Measurements from ENCODE around the gene MRPL47.
"Not testable (repeated sequence)": the region's sequence is repeated elsewhere in the genome, so short reads cannot be mapped to it uniquely, and the experiment has no call there.

MRPL47 gene

DNA sequence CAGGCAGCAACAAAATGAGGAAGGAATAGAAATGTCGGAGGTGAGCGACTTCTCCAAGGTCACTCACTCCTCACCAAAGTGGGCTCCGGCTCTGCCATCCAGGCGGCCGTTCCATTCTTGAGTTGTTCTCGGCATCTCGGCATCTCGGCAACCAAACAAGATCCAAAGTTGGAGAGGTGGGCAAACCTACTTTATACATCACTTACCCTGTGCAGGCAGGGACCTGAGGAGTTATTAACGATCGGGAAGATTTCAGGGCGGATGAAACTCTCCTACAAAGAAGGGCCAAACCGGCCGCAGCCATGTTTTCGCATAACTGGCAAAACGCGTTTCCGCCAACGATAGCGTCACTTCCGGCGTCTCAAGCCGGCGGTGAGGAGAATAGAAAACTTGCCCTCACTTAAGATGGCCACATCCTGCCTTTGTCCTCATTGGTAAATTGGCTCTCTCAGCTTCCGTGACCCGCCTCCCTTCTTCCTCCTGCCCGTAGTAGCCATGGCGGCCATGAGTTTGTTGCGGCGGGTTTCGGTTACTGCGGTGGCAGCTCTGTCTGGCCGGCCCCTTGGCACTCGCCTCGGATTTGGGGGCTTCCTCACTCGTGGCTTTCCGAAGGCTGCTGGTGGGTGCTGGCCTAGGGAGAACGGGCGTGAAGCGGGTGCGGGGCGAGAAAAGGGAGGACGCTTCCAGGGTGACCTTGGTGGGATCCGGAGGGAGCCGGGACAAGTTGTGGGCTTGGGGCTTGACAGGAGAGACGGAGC is at the start of gene MRPL47, which contains the start of gene NDUFB5:
TSS of gene MRPL47 (minus strand) at position 318 of the 758 bp plus-strand sequence. CDS start at position 304, 14 bp downstream.
TSS of gene NDUFB5 (plus strand) at position 474 of the 758 bp plus-strand sequence. CDS start at position 496, 22 bp downstream.
- DNase-seq (ENCODE audit: low read depth), result peak; percentile 98

DNA sequence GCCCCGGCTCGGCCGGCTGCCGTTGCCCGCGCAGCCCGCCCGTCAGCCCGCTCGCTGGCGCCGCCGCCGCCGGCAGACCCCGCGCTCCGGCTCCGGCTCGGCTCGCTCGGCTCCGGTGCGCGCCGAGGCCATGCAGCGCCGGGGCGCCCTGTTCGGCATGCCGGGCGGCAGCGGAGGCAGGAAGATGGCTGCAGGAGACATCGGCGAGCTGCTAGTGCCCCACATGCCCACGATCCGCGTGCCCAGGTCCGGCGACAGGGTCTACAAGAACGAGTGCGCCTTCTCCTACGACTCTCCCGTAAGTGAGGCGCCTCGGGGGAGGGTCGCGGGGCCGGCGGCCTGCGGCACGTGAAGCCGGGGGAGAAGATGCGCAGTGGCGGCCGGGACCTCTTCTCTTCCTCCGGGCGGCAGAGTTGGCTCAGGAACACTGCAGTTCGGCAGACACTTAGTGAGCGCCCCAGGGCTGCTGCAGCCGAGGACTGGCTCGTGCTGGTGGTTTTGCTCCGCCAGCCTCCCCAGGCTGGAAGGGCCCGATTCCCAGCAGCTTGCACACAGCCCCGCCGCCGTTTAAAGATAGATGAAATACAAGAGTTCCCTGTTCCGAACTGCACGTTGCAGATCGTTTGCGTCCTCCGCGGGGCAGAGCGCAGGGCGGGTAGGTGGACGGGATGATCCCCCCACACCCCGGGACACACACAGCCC is 48.8 kb upstream of the MRPL47 start:
- peak; percentile 84 for DNase-seq (ENCODE audit: low read depth)

DNA sequence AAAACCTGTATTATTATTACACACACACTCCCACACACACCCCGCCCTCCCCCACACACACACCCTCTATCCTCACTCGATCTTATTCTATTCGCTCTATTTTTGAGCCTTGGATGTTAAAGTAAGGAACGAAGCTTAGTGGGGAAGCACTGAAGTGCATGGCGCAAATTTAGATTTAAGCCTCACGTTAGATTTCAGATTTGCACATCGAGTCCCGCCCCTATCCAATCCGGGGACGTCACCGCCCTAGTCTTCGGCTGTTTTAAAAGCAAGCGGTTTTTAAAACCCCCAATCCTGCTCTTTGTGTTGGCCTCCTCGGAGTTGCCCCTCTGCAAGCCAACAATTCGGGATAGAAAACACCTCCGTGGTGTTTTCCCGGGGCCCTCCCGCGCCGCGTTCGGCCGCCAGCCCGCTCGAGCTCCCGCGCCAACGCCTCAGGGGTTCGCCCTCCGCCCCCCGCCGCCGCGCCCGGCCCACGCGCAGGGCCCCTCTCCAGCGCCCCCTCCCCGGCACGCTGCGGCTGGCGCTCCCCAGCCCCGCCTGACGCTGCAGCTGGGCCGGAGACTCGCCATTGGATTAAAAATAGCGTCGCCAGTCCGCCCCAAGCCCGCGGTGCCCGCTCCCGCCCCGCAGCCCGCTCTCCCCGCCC is 48.1 kb upstream of the MRPL47 start, which contains the start of gene USP13:
TSS of gene USP13 (plus strand) at position 594 of the 649 bp plus-strand sequence. CDS start 186 bp downstream, outside the sequence.
- peak; percentile 88 for DNase-seq (ENCODE audit: low read depth)

DNA sequence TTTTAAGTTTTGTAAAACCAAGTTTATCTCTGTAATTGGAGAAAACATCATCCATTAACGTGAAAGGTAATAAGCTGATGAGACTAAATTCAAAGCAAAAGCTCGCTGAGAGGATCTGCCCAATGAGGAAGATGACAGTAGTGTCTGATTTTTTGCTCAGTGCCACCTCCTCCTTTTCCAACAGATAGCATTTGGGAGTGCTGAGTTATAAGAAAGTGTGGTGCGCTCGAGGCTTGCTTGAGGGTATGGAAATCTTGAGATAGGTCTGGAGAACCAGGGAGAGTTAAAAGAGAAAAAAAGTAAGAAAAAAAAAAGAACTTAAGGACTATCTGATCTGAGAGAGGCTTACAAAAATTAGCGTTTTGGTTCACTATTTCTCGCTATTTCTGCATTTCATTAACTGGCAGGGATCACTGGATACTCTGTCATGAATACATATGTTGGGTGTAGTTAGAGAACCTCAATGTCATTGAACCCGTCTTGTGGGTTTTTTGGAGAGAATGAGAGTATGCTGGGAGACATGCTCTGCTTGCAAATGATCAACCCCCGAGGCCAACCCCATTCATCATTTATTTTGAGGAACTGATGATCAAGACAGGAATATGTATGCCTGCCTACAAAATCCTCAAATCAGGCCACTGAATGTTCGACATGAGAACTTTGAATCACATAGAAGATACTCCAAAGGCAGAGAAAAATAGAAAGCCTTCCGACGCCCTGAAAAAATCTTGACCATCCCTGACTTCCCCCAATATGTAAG is 47.4 kb upstream of the MRPL47 start:
- DNase-seq (ENCODE audit: low read depth), result no peak

DNA sequence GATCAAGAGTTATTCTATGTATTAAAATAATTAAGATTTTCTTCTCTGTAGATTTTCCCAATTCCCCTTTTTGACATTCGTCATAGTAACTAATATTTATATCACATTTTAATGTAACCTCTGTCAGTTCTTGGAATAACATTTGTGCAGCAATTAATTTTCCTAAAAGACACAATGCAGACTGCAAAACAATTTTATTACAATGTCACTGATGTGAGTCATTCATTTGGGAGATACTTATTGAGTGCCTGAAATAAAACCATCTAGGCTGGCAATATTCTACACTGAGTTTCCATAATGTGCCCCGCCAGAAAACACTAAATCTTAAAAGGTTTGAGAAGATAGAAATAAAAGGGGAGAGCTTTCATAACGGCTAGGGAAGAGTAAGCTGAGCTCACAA is 41.7 kb upstream of the MRPL47 start:
- no peak for DNase-seq (ENCODE audit: low read depth)

DNA sequence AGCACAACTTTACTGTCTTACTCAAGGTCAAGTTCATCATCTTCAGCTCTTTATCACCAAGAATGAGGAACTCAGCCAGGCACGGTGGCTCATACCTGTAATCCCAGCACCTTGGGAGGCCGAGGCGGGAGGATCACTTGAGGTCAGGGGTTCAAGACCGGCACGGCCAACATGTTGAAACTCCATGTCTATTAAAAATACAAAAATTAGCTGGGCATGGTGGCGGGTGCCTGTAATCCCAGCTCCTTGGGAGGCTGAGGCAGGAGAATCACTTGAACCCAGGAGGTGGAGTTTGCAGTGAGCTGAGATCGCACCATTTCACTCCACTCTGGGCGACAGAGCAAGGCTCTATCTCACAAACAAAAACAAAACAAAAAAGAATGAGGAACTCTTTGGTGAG is 39.4 kb upstream of the MRPL47 start:
- DNase-seq (ENCODE audit: low read depth), result not testable (repeated sequence)

DNA sequence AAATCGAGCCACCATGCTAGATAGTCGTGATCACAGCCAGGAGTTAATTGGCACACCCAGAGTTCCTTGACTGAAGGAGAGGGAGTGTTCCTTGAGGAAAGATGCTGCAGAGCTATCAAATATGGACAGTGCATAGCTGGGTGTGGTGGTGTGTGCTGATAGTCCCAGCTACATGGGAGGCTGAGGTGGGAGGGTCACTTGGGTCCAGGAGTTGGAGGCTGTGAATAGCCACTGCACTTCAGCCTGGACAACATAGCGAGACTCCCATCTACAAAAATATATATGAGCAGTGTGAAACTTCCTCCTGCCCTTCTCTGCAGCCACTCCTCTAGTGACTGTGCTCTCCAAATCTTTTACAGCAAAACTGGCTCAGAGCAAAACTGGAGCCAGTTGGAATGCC is 38.4 kb upstream of the MRPL47 start:
- no peak for DNase-seq (ENCODE audit: low read depth)

DNA sequence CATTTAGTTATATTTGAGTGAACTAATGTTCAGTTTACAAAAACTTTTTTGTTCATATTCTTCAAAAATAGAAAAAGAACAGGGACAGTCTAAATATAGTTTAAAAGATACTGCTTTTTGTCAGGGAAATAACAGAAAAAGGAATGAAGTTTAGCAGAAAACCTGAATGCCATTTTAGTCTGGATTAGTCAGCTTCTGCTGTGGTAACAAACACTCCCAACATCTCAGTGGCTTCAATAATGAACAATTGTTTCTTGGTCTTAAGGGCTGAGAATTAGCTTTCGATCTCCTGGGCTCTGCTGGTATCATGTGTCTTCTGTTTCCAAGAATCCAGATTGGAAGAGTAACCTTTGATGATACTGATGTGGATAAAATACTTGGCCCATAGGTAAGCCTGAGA is 36.0 kb upstream of the MRPL47 start:
- DNase-seq (ENCODE audit: low read depth), result no peak

DNA sequence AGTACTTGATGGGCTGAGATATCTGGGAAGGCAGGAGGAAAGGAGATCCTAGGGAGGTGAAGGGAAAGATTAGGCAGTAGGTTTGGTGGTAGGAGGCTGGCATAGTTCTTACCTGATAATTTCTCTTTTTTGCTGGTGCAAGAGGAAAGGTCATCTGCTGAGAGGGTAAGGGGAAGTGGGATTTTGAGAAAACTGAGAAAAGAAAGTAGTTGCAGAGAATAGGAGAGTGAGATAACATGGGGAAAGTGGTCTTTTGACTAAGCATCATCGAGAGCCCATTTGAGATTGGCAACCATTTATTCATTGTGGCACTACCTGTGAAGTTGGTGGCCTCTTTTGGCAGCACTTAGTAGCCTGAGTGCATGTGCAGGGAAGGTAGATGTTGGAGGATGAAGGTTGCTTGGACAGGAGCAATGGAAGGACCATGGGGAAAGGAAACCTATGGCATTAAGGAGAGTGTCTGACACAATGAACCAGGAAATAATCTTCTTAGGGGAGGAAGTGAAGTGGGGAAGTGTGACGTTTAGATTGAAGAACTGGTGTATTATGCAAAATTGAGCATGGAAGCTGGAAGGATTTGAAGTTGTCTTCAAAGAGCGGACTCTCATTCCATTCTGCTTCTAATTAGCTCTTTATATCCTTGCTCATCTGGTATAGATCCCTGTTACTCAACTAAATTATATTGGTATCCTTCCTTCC is 26.5 kb upstream of the MRPL47 start:
- no peak for DNase-seq (ENCODE audit: low read depth)

DNA sequence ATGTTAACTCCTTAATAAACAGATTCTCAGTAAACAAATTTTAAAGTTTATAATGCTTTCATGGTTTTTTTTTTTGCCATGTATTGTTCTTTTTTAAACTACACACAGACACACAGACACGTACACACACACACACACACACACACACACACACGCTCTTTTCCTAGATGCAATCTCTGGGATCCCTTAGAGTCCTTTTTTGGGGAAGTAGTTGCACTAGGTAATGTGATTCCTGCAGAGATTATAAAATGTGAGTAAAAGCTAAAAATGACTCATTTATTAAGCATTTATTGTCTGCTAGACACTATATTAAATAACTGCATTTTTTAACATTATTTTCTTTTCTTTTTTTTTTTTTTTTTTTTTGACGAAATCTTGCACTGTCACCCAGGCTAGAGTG is 20.0 kb upstream of the MRPL47 start:
- DNase-seq (ENCODE audit: low read depth), result peak; percentile 25

DNA sequence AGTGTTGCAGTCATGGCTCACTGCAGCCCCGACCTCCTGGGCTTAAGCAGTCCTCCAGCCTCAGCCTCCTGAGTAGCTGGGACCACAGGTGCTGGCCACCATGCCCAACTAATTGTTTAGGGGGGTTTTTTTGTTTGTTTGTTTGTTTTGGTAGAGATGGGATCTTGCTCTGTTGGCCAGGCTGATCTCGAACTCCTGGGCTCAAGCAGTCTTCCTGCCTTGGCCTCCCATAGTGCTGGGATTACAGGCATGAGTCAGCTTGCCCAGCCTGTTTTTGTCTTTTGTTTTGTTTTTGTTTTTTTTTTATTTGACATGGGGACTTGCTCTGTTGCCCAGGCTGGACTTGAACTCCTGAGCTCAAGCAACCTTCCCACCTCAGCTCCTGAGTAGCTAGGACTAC is 17.6 kb upstream of the MRPL47 start:
- no peak for DNase-seq (ENCODE audit: low read depth)

DNA sequence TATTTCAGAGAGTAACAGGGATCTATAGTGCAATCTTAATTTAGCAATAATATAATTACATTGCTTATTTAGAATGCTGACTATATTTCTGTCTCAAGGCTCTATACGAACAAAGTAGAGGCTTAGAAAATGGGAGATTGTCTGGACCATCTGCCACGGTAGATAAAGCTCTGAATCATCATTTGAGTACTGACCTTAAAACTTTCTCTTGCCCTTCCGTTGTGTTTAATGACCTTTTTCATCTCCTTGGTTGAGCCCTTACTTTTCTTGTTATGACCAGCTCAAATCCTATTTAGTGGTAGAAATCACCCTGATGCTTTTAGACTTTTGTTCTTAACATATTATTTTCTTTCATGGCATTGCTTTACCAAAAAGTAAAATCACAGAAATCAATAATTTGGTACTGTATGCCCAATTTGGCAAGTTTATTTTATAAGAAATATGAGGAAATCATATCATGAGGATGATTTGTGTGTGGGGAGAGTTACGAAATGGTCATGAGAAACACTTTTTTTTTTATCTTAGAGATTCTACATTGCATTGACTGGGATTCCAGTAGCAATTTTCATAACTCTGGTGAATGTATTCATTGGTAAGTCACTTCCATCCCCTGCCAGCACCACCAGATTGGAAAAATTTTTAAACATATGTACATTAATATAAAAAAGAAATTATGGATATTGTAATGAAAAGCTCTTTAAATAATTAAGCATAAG is 11.2 kb upstream of the MRPL47 start:
- peak; percentile 56 for DNase-seq (ENCODE audit: low read depth)

DNA sequence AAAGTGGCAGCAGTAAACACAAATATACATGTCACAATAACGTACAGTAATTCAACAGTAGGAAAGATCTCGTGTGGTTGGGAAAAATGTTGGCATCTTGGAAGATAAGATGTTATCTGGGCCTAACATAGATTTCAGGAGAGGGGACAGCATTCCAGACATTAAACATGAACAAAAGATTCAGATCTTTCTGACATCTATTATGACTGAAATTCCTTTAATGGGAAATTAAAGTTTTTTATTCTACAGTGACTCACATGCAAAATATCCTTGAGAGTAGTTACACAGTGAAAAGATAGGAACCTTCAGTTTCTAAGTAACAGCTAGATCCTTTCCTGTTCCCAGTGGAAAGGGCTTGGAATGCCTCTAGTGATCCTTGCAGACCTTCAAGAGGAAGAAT is 9.4 kb upstream of the MRPL47 start:
- peak; percentile 38 for DNase-seq (ENCODE audit: low read depth)

DNA sequence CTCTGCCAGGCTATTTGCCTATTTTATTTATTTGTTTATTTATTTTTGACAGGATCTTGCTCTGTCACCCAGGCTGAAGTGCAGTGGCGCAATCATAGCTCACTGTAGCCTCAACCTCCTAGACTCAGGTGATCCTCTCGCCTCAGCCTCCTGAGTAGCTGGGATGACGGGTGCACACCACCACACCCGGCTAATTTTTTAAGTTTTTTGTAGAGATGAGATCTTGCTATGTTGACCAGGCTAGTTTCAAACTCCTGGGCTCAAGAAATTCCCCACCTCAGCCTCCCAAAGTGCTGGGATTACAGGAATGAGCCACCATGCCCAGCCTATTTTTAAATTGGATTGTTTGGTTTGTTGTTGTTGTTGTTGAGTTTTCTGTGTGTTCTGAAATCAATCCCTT is 5.6 kb upstream of the MRPL47 start:
- no peak for DNase-seq (ENCODE audit: low read depth)

DNA sequence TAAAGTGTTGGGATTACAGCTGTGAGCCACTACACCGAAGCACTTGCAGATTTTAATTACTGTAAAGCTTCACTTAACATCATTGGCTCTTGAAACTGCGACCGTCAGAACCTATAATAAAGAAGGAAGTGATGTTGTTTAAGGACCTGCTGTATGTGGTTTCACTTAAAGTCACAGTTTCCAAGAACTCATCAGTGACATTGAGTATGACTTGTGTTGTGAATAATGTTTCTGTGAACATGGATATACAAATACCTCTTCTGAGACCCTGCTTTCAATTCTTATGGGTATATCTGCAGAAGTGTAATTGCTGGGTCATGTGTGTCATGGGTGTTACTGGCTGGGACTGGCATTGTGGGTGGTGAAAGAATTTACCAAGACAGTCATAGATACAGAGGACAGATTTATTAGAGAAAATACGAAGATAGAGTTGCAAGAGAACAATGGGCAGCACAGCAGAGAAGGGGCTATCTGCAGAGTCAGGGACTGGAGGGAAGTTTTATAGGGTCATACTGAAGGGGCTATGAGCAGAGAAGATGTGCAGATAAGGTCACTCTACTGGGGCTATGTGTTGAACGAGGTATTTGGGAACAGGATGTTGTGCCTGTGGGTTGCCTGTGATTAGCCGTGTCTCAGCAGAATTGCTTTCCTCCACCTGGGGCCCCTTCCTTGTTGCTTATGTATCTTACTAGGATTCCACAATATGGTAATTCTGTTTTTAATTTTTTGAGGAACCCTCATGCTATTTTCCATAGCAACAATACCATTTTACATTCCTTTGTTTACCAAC is 4.7 kb upstream of the MRPL47 start:
- no peak for DNase-seq (ENCODE audit: low read depth)

DNA sequence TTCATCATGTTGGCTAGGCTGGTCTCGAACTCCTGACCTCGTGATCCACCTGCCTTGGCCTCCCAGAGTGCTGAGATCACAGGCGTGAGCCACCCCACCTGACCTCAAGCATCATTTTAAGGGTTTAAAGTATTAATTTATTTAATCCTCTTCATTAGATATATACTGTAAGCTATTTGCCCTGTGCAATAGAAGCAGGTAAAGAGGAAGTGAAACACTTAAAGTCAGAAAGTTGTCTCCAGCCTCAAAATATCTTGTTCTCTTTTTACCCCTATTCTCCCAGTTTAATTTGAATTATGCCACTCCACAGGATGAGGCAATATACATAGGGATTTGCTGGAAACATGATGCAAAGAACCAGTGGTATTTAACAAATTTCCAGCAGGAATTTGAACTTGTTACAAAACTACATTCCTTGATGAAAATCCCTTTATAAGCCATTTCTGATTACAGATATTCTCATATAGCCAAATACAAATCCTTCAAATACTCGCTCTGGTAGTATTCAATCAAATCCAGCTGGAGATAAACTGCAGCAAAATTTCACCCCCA is 2.2 kb upstream of the MRPL47 start:
- no peak for DNase-seq (ENCODE audit: low read depth)

DNA sequence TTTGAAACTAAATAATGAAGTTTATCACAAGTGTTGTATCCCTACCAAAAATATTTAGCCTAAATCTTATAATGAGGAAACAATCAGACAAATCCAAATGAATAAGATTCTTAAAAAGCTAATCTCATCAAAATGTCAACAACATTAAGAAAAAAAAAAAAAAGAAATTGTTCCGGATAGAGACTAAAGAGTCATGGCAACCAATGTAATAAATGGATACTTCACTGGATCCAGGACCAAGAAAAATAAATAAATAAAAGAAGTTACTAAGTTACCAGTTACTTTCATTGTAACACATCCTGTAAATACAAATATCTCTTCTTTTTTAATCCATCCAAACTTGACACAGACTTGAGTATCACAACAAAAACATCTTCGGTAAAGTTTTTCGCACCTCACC is 607 bp downstream of the MRPL47 start:
- DNase-seq (ENCODE audit: low read depth), result no peak

DNA sequence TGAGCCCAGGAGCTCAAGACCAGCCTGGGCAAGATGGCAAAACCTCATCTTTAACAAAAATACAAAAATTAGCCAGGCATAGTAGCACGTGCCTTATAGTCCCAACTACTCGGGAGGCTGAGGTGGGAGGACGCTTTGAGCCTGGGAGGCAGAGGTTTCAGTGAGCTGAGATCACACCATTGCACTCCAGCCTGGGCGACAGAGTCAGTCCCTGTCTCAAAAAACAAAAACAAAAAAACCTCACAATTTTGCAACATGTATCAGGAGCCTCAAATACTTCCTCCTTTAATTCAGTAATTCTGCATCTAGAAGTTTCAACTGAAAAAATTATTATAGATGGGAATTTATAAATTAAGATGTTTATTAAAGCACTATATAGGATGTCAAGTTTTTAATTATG is 1.1 kb downstream of the MRPL47 start:
- DNase-seq (ENCODE audit: low read depth), result no peak

DNA sequence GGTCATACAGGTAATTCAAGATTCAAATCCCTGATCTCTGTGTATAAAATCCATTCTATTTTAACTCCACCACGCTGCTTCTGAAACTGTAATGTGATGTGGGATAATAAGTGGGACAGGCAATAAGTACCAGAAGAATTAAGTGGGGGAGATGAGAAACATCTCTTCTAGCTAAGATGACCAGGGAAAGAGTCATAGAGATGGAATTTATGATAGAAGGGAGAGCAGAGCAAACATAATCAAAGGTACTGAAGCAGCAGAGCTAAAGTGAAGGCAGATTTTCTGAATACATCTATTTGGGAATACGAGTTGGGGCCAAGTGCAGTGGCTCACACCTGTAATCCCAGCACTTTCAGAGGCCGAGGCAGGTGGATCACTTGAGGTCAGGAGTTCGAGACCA is 4.9 kb downstream of the MRPL47 start:
- DNase-seq (ENCODE audit: low read depth), result no peak

DNA sequence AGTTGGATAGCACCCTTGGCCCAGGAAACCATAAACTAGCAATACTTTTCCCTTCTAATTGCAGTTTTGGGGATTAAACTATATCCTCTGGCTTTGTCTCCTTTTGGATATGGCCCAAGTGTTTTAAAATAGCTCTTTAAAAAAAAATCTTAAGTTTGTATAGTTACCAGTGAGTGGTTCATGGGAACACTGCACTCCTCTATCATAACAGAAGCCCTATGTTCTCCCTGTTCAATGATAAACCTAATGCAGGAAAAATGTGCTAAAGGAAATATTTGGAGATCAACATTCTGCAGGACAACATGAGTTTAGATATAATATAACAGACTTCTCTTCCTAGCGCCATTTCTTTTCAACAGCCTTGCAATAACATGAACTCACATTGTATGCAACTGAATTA is 13.1 kb downstream of the MRPL47 start:
- no peak for DNase-seq (ENCODE audit: low read depth)

Measured in iris pigment epithelial cell (primary cell).